ENCODE data around the gene FFAR2.

FFAR2 gene

GRCh38 chr19:35427187-35427586 is 20.9 kb upstream of the FFAR2 start:
- DNase-seq = no peak

DNA sequence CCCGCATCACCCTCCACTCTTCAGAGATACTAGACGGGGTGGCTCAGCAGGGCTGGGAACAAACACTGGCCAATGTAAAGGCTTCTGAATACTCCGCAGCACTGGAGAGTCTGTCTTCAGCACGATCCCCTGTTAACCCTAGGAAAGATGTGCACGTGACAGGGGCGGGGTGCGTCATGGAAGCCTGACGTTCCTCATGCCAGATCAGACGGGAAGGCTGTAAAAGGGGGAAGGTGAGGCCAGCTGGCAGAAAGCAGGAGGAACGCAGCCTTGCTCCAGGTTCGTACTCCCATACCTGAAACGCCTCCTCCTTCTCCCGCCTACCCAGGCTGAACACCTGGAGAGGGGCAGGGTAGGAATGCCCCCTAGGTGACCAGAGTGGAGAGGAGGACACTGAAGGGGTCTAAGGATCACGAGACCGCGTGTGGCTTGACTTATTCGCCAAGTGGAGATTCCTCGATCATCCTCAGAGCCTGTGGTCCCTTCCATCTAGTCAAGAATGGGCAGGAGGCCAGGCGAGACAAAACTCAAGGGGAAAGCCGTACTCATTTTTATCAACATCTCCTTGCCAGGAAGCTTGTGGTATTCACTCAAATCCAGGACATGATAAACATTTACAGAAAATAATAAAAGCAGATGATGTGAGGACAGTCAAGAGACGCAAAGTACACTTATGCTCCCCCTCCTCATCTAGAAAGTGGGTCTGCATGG is 18.2 kb upstream of the FFAR2 start:
- no peak for DNase-seq

DNA sequence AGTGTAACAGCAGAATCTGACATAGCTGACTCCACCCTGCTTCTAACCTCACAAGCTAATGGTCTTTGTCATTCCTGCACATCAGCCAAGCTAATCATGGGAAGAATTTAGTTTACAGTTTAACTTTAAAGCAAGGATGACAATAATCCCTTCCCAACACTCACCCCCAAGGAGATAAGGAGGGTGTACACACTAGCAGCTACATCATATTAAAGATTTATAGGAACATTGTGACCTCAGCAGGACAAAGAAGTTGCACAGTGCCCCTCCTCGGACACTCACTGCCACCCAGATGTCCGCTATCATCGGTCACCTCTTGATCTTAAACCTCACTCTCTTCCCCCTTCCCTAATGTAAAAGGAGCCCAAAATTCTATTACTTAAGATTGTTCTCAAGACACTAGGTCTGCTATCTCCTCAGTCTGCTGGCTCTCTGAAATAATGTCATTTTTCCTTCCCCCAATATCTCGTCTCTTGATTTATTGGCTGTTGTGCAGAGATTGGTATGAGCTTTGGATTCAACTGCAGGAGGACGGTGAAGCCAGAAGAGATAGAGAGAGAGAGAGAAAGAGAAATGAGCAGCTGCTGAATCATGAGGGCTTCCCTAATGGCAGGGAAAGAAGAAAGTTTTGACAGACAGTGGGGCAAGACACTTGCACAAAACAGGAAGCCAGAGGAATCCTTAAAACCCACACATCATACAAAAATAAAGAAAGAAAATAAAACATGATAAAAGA is 17.5 kb upstream of the FFAR2 start:
- DNase-seq = no peak

- DNase-seq = no peak
Observed at GRCh38 chr19:35431145-35431807, 16.8 kb upstream of the FFAR2 start.

DNA sequence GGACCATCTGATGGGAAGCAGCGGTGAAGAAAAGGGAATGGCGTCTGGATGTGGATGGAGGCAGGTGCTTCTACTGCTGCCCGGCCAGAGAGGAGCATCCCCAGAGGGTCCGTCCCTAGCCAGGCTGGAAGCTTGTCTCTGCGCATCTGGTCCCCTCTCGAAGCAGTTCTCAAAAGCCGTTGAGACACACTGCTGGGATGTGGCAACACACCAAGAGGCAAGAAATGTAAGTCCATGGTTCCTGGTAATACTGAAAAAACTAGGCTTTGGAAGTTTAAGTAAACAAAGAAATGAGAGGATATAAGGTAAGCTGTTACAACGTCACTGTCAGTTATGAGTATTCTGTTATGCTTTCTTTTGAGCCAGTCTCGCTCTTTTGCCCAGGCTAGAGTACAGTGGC is 15.1 kb upstream of the FFAR2 start:
- DNase-seq = no peak

GRCh38 chr19:35433448-35433847 is 14.6 kb upstream of the FFAR2 start:
- no peak for DNase-seq

GRCh38 chr19:35435896-35436295 is 12.2 kb upstream of the FFAR2 start:
- DNase-seq = no peak

GRCh38 chr19:35436477-35437405 is 11.3 kb upstream of the FFAR2 start:
- DNase-seq = no peak

- no peak for DNase-seq
Observed at GRCh38 chr19:35437406-35437951, 10.6 kb upstream of the FFAR2 start.

- no peak for DNase-seq
Observed at GRCh38 chr19:35438096-35438495, 10.0 kb upstream of the FFAR2 start.

- no peak for DNase-seq
Observed at GRCh38 chr19:35438527-35438926, 9.5 kb upstream of the FFAR2 start.

DNA sequence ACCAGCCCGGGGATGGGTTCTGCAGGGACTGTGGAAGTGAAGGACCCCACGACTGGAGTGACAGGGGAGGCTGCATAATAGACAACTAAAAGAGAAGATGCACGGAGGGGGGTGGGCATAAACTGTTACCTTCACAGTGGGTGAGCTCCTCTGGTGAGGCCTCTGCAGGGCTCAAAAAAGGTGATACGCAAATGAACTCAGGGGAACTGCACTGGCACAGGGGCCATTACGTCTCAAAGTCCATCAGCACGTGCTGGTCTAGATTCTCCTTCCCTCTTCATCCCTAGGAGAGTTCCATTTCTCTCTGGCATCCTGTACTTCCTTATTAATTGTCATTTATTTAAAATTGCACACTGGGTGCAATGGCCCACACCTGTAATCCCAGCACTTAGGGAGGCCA is 8.1 kb upstream of the FFAR2 start:
- no peak for DNase-seq

- DNase-seq = no peak
Observed at GRCh38 chr19:35442091-35442490, 6.0 kb upstream of the FFAR2 start.

DNA sequence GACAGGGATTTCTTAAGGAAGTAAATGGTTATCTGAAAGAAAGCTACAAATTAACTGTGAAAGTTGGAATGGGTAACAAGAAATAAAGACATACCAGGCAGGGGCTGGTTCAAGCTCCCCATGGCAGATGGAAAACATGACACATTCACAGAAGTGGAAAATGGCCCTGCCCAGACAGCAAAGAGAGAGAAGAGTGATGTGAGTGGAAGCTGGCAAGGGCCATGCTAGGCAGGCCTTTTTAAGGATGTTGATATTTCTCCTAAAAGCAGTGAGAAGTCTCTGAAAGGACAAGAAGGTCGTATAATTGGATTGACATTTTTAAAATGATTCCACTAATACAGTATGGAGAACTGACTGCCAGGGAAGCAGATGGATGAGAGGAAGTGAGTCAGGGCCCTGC is 3.3 kb upstream of the FFAR2 start:
- DNase-seq = no peak

DNA sequence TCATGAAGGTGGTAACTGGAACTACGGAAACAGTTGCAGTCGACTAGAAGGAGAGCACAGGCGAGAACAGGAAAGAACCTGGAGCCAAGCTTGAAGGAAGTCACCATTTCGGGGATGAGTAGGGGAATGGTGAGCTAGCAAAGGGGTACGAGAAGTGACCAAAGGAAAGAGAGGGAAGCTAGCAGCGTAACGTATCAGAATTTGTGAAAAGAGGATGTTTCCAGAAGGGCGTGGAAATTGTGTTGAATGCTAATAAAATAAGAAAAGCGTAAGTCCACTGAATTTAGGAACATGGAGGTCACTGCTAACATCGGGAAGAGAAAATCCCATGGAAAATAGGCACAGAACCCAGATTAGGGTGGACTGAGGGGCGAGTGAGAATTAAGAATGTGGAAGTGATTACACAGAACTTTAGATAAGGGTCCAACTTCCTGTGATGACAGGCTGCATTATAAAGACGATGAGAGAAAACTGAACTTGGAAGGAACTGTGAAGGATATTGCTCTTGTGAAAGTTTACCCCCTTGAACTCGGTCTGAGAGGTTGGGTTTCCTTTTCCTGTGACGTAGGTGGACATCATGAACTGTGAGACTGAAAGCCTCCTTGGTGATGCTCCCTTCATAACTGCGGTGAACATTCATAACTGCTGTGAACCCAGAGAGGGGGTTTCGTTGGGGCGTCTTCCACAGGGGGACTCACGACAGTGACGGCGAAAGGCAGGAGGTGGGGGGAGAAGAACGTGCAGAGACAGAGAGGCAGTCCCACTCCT is 2.0 kb upstream of the FFAR2 start:
- DNase-seq = no peak

GRCh38 chr19:35449359-35450043 is 1.4 kb downstream of the FFAR2 start:
- DNase-seq = no peak

DNA sequence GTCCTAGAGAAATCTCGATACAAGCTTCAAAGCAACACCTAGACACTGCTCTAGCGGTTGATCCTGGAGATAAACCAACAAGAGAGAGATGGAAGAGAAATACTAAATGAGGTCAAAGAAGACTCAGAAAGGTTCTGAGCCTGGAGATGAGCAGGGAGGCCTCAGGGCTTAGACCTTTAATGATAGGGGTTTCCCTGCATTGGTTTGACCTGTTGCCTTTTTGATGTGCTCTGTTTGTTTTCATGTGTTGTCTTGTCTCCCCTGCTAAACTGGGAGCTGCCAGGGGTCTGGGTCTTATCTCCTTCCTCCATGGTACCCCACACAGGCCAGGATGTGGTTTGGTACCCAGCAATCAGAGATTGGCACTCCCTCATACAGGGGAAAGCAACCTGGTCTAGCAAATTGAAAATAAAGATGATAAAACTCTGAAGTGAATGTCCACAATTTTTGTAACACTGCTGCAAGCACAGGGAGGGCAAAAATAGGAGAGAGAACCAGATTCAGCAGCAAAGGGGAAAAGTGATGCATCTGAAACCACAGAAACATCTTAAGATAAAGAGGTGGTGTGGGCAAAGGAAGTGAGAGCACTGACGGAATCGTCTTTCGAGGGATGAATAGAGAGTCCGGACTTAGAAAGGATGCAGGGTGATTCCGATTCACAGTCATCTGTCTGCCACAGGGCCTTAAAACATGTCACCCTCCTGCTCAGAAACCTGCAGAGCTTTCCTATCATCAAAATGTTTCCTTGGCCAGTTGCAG is 3.5 kb downstream of the FFAR2 start:
- DNase-seq = no peak

DNA sequence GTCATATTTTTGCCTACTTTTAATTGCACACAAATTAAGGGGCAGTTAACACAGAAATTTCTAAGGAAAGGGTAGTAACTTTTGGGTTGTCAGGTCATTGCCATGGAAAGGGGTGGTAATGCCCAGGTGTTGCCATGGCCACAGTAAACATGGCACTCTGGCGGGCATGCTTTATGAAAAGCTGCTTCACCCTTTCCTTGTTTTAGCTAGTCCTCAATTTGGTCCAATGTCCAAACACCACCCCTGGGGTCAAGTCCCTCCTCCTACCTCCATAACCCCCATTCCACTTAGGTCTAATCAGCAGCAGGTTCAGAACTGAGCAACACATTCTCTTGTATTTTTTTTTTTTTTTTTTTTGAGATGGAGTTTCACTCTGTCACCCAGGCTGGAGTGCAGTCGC is 6.6 kb downstream of the FFAR2 start:
- DNase-seq = no peak

DNA sequence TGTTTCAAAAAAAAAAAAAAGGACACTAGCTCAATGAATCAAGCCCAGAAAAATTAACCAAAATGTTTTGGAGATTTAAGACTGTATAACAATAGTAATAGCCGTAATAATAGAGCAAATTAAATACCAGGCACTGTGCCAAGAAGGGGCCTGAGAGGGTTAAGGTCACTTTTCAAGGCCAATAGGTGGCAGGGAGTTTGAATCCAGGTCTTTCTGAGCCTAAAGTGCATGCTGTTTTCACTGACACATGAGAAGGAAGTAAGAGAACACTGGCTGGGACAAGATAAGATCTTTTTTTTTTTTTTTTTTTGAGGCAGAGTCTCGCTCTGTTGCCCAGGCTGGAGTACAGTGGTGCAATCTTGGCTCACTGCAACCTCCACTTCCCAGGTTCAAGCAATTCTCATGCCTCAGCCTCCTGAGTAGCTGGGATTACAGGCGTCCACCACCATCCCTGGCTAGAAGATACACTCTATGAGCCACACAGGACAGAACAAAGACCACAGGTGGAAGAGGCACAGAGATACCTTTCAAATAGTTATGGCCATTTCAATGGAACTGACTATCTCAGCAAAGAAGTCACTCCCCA is 7.7 kb downstream of the FFAR2 start:
- DNase-seq = no peak

DNA sequence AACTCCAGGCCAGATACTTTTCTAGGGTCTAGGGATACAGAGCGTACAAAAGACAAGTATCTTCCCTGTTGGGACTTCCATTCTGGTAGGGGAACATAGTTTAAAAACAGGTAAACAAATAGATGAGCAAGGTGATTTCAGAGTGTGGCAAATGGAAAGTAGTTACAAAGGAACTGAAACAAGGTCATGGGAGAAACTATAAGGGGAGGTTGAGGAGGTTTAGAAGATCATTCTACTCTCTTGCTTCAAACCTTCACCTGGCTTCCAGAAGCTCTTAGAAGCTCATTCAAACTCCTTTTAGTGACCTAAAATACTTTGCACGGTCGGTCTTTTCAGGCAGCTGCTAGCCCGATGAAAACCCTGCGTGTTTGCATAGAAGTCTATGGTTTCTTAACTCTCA is 9.1 kb downstream of the FFAR2 start:
- DNase-seq = no peak

Measured in stimulated activated naive CD4-positive, alpha-beta T cell (primary cell).